ENCODE data around the gene SRCAP.
A peak's percentile ranks its signal among the peaks of the same experiment; 100 is the strongest.

Gene SRCAP

DNA sequence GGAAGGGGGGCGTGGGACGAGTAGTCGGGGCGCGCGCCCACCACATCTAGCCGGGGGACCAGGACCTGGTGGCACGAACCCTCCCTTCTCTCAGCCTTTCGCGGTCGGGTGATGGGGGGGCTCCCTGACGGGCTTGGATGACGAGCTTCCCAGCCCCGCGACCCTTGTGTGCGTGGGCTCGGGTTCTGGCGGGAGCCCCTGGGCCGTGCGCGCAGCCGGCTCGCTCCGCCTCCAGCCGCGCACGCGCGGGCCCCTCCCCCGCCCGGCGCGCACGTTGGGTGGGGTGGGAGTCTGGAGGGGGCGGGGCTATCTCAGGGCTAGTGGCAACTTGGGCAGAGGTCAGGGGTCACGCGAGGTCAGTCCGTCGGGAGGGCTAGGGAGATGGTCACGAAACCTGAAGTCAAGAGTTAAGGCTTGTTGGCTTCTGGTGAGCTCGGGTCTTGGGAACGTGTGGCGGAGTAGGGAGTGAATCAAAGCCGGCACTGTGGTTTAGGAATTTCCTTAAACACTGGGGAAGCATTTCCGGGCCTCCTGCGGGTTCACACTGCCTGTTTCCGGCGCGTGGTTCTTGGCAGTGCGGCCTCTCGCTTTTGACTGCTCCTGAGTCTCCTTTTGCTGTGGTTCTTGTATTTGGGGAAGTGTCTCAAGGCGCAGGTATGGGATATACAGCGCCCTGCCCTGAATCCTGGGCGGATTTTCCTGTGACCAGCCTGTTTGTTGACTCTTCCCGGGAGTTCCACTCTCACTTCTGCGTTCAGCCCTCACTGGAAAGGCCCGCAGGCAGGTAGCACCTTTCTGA is at the start of gene SRCAP:
TSS of gene SRCAP (plus strand) at position 356 of the 799 bp plus-strand sequence. CDS start 1,654 bp downstream, outside the sequence.
- peaks cover 28% of the 10 kb centered on the region for H3K4me1 Mint-ChIP-seq
- no peaks in the 10 kb centered on the region for H3K9me3 Mint-ChIP-seq
- peak within 1 kb of the TSS; percentile 99 for H3K27ac Mint-ChIP-seq
- H3K4me3 Mint-ChIP-seq, result peak within 1 kb of the TSS; percentile 98
- H3K36me3 Mint-ChIP-seq, result peaks cover 14% of the 10 kb centered on the region
- H3K27me3 Mint-ChIP-seq, result no peaks in the 10 kb centered on the region

DNA sequence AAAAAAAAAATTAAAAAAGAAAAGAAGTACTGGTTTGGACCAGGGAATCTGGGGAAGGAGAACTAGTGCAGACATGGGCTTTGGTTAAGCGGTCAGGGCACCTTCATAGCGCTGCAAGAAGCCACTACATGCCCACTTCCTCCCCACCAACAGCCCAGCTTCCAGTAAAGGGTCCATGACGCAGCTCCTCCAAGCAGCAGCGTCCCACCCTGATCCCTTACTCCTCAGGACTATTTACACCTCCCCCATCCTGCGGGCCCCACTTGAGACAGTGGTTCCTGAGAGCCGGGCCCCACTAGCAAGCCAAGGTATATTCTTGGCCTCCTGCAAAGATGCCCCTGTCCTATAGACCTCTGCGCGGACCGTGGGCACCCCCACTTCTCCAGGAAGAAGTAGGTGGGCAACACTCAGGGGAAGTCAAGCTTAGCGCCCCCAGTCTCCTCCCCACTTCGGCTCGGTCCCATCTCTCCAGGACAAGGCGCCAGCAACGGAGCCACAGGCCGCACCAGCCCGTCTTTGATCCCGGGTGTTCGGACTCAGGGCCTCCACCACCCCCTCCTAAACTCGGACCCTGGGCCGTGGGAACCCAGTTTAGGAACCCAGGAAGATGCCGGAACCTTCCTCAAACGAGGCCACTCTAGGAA is 49.1 kb upstream of the SRCAP start:
- peaks cover 23% of the 10 kb centered on the region for H3K4me1 Mint-ChIP-seq
- H3K9me3 Mint-ChIP-seq, result no peaks in the 10 kb centered on the region
- H3K27me3 Mint-ChIP-seq, result no peaks in the 10 kb centered on the region
- peaks cover 9% of the 10 kb centered on the region for H3K36me3 Mint-ChIP-seq
- peak overlapping the region; percentile 98 for H3K27ac Mint-ChIP-seq
- peak overlapping the region; percentile 98 for H3K4me3 Mint-ChIP-seq

- H3K9me3 Mint-ChIP-seq, result no peaks in the 10 kb centered on the region
- peaks cover 23% of the 10 kb centered on the region for H3K4me1 Mint-ChIP-seq
- peak within 1 kb of the TSS; percentile 98 for H3K4me3 Mint-ChIP-seq
- peaks cover 11% of the 10 kb centered on the region for H3K36me3 Mint-ChIP-seq
- H3K27me3 Mint-ChIP-seq, result no peaks in the 10 kb centered on the region
- H3K27ac Mint-ChIP-seq, result peak within 1 kb of the TSS; percentile 98
These were observed 48.4 kb upstream of the SRCAP start, which contains the start of gene PRR14 for GRCh38 chr16:30650369-30651123. Gene PRR14 (plus strand): TSS chr16:30650960. CDS start chr16:30651646, 686 bp downstream.

GRCh38 chr16:30651124-30652004 is 47.6 kb upstream of the SRCAP start:
- H3K36me3 Mint-ChIP-seq, result peaks cover 11% of the 10 kb centered on the region
- peak overlapping the region; percentile 98 for H3K4me3 Mint-ChIP-seq
- no peaks in the 10 kb centered on the region for H3K27me3 Mint-ChIP-seq
- H3K9me3 Mint-ChIP-seq, result no peaks in the 10 kb centered on the region
- H3K4me1 Mint-ChIP-seq, result peaks cover 26% of the 10 kb centered on the region
- H3K27ac Mint-ChIP-seq, result peak overlapping the region; percentile 98

DNA sequence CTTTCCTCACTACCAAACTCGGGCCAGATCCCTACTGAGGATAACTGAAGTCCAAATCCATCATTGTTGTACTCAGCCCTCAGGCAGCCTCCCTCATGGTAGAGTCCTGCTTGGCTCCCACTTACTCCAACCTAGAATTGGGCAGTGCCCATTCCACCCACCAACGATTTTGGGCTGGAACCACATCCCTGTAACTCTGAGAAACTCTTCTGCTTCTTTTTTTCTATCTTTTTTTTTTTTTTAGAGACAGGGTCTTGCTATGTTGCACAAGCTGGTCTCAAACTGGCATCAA is 47.0 kb upstream of the SRCAP start:
- peaks cover 11% of the 10 kb centered on the region for H3K36me3 Mint-ChIP-seq
- H3K27me3 Mint-ChIP-seq, result no peaks in the 10 kb centered on the region
- H3K4me1 Mint-ChIP-seq, result peaks cover 32% of the 10 kb centered on the region
- H3K27ac Mint-ChIP-seq, result peak overlapping the region; percentile 73
- no peaks in the 10 kb centered on the region for H3K9me3 Mint-ChIP-seq
- peak overlapping the region; percentile 89 for H3K4me3 Mint-ChIP-seq

- Mint-ChIP-seq H3K9me3 (no peaks in the 10 kb centered on the region), H3K27me3 (no peaks in the 10 kb centered on the region), H3K4me1 (peaks cover 39% of the 10 kb centered on the region), H3K36me3 (peaks cover 11% of the 10 kb centered on the region), H3K4me3 (peak overlapping the region; percentile 89), H3K27ac (peak overlapping the region; percentile 73)
These were observed 46.3 kb upstream of the SRCAP start for GRCh38 chr16:30652718-30653117.

DNA sequence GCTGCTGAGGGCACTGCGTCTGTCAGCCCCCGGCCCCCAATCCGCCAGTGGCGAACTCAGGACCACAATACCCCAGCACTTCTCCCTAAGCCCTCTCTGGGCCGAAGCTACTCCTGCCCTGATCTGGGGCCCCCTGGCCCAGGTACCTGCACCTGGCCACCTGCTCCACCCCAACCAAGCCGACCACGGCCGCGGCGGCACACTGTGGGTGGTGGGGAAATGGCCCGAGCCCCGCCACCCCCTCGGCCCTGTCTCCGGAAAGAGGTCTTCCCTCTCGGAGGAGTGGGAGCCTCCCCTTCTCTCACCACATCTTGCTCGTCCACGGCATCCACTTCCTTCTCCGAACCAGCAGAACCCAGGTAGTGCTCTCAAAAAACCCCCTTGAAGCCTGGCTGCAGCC is 44.1 kb upstream of the SRCAP start:
- Mint-ChIP-seq H3K4me3 (no peak overlapping the region), H3K27me3 (no peaks in the 10 kb centered on the region)

GRCh38 chr16:30655815-30656347 is 43.1 kb upstream of the SRCAP start:
- Mint-ChIP-seq H3K27ac (peak overlapping the region; percentile 72), H3K9me3 (no peaks in the 10 kb centered on the region), H3K27me3 (no peaks in the 10 kb centered on the region), H3K36me3 (peaks cover 16% of the 10 kb centered on the region), H3K4me3 (no peak overlapping the region), H3K4me1 (peaks cover 35% of the 10 kb centered on the region)

More for the DNA sequence above, 44.1 kb upstream of the SRCAP start:
- H3K27ac Mint-ChIP-seq, result no peak overlapping the region
- peaks cover 36% of the 10 kb centered on the region for H3K4me1 Mint-ChIP-seq
- H3K36me3 Mint-ChIP-seq, result peaks cover 12% of the 10 kb centered on the region
- H3K9me3 Mint-ChIP-seq, result no peaks in the 10 kb centered on the region

DNA sequence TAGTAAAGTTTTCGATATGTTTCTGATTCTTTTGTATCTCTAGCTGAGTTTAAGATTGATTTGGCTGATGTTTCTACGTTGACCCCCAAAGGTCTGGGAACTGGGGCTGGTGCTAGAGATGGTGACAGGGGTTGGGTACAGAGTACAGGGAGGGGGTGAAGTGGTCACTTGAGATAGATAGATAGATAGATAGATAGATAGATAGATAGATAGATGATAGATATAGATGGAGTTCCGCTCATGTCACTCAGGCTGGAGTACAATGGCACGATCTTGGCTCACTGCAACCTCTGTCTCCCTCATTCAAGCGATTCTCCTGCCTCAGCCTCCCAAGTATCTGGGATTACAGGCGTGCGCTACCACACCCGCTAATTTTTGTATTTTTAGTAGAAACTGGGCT is 42.6 kb upstream of the SRCAP start:
- Mint-ChIP-seq H3K4me3 (peak overlapping the region; percentile 47), H3K4me1 (peaks cover 40% of the 10 kb centered on the region), H3K36me3 (peaks cover 18% of the 10 kb centered on the region), H3K9me3 (no peaks in the 10 kb centered on the region), H3K27me3 (no peaks in the 10 kb centered on the region), H3K27ac (peak overlapping the region; percentile 72)

DNA sequence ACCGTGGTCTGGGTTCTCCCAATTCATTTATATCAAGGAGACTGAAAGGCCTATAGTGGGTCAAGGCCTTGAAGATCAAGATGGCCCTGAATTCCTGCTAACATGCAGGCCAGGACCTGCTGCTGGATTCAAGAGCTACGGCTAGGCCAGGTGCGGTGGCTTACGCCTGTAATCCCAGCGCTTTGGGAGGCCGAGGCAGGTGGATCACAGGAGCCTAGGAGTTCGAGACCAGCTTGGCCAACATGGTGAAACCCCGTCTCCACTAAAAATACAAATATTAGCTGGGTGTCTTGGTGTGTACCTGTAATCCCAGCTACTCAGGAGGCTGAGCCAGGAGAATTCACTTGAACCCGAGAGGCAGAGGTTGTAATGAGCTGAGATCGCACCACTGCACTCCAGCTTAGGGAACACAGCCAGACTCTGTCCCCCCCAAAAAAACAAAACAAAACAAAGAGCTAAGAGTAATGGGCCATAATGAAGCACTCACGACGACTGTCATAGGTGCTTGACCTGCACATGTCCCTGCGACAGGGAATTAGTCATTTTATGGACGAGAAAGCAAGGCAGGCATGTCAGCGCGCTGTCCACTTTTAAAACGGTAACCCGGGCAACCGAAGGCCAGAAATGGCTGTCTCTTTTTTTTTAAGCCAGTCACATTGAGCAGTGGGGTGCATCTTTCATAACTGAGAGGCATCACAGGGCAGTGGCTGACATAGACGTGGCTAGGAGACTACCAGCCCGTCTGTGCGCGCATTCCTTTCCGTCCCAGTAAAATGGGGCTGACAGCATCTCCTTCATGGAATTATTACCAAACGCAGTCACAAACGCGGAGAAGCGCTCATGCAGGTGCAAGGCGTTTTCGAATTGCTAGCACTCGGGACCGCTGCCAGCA is 41.8 kb upstream of the SRCAP start:
- peak overlapping the region; percentile 94 for H3K27ac Mint-ChIP-seq

GRCh38 chr16:30657866-30658730 is 40.9 kb upstream of the SRCAP start, which contains the start of gene FBRS:
Gene FBRS (plus strand): TSS chr16:30658431. CDS start chr16:30659519, 1,088 bp downstream.
- Mint-ChIP-seq H3K27me3 (no peaks in the 10 kb centered on the region), H3K36me3 (peaks cover 16% of the 10 kb centered on the region), H3K27ac (peak within 1 kb of the TSS; percentile 100), H3K4me1 (peaks cover 40% of the 10 kb centered on the region), H3K4me3 (peak within 1 kb of the TSS; percentile 94), H3K9me3 (no peaks in the 10 kb centered on the region)

More for the DNA sequence above, 41.8 kb upstream of the SRCAP start:
- peaks cover 42% of the 10 kb centered on the region for H3K4me1 Mint-ChIP-seq
- peaks cover 21% of the 10 kb centered on the region for H3K36me3 Mint-ChIP-seq
- H3K27me3 Mint-ChIP-seq, result no peaks in the 10 kb centered on the region
- H3K4me3 Mint-ChIP-seq, result peak overlapping the region; percentile 87
- no peaks in the 10 kb centered on the region for H3K9me3 Mint-ChIP-seq

GRCh38 chr16:30658731-30659506 is 40.1 kb upstream of the SRCAP start:
- H3K4me3 Mint-ChIP-seq, result peak overlapping the region; percentile 94
- H3K9me3 Mint-ChIP-seq, result no peaks in the 10 kb centered on the region
- peak overlapping the region; percentile 100 for H3K27ac Mint-ChIP-seq
- H3K36me3 Mint-ChIP-seq, result peaks cover 22% of the 10 kb centered on the region
- peaks cover 48% of the 10 kb centered on the region for H3K4me1 Mint-ChIP-seq
- H3K27me3 Mint-ChIP-seq, result no peaks in the 10 kb centered on the region
